Left hindlimb (tissue), 1 donor: ENCODE results near the gene RPS19.
"Not testable (repeated sequence)": the region's sequence is repeated elsewhere in the genome, so short reads cannot be mapped to it uniquely, and the experiment has no call there.

Source experiments
- DNase-seq: peaks from one replicate; pipeline ENCODE4 v3.0.0-alpha.2; 2018

The RPS19 gene

DNA sequence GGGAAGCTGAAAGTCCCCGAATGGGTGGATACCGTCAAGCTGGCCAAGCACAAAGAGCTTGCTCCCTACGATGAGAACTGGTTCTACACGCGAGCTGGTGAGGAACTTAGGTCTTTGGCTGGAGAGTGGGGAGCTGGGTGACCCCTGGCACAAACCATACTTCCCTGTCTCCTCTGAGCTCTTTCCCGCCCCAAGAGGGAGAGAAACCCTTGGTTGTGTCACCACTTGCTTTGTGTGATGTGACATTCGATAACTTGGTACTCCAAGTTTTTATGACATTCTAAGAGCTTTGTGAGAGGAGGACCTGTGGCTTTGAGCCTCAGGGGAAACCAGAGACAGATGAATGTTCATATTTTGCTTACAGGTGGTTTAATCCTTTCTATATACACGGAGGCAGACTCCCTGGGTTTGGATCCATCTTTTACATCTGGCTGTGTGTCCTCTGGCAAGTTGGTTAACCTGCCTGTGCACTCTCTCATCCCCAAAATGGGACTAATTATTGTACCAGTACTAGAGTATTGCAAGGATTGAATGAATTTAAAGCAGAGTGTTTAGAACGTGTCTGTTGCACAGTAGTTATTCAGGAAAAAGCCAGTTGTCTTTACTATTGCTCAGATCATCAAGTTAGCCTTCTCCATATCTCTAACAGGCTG is 1.2 kb downstream of the RPS19 start:
- no peak for DNase-seq

DNA sequence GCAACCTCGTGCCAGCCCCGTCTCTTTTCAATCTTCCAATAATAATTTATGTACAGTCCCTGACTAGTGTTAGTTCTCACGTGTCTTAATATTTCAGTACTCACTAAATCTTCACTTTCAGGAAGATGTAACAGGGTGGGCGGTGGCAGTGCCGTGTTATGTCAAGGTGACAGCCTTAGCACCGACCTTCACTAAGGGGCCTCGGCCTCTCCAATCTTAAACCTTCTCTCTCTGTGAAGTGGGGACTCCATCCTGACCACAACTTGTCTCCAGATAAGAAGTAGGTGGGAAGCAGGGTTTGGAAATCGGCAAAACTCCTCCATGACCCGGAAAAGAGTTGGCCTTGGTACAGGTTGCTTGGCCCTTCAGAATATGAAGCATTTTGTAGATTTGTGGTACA is 1.8 kb downstream of the RPS19 start:
- no peak for DNase-seq

DNA sequence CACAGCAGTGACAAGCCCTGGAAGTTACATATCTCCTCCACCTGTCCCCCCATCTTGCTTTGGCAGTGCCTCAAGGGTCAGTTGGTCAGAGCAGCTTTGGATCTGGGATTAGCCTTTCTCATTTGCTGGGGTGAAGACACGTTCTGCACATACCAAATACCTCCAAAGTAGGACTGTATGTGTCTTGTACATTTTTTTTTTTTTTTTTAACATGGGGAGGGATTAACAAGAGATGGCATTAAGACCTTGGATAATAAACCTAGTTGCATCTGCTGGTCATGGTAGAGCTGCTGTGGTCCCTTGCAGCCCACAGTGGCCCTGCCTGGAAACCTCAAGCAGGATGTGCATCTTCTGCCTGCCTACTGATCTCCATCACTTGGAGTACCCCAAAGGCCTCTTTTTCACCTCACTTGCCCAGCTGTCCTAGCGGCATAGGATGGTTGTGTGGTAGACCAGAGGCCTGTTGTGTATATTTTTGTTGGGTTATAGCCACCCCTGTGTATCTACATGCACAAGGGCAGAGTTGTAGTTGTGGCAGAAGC is 2.5 kb downstream of the RPS19 start:
- DNase-seq = no peak

DNA sequence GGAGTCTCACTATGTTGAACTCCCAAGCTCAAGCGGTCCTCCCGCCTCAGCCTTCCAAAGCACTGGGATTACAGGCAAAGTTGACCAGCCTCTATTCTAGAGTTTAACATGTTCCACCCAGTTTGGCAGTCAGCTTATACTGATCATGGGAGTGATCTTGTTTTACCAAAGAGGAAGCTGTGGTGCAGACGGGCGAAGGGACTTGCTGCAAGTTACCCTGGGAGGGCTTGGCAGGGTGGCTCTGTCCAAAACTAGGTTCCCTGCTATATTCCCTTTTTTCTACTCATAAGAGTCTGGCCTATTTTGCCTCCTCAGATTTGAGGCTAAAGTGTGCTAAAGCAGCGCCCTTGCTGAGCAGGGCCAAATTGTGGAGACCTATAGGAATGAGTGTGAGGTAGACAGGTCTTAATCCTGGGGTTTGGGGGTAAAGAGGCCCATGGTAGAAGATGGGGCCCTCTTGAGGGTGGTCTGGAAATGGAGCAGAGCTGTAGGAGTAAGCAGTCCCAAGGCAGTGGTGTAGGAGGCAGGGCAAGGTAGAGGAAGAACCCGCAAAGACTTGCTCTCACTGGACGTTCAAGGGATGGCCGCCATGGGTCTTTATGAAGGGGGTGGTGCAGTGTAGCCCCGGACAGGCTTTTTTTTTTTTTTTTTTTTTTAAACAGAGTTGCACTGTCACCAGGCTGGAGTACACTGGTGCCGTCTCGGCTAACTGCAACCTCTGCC is 3.3 kb downstream of the RPS19 start:
- DNase-seq = no peak

DNA sequence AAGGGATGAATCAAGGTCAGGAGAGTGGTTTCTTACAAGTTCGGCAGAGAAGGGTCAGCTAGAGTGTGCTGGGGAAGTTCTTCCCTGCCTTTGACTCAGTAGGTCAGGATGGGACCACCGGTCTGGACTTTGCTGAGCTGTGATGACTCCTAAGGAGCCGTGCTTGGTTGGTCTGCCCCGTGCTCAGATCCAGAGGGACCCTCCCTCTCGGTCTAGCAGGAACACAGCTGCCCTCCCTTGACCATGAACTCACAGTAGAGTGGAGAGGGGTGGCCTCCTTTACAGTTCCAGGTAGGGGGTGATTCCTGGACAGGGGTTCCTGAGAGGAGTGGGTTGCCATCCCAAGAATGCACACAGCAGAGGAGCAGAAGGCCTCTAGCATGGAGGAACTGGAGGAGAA is 4.3 kb downstream of the RPS19 start:
- DNase-seq = no peak

DNA sequence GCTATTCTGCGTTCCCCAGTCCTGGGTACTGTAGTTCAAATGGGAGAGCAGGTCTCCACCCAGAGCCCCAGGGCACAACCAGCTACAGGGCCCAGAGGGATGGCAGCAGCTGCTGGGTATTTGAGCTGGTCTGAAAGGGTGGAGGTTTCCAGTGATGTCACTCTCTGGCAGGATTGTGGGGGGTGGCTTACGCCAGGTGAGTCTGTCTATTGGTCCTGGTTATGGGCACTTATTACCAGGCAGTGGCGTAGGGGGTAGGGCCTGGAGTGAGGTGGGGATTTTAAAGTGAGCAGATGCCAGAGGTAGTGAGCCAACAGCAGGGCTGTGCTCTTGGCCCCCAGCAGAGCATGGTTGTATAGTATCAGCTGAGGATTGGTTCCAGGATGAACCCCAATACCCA is 6.2 kb downstream of the RPS19 start:
- DNase-seq = no peak

DNA sequence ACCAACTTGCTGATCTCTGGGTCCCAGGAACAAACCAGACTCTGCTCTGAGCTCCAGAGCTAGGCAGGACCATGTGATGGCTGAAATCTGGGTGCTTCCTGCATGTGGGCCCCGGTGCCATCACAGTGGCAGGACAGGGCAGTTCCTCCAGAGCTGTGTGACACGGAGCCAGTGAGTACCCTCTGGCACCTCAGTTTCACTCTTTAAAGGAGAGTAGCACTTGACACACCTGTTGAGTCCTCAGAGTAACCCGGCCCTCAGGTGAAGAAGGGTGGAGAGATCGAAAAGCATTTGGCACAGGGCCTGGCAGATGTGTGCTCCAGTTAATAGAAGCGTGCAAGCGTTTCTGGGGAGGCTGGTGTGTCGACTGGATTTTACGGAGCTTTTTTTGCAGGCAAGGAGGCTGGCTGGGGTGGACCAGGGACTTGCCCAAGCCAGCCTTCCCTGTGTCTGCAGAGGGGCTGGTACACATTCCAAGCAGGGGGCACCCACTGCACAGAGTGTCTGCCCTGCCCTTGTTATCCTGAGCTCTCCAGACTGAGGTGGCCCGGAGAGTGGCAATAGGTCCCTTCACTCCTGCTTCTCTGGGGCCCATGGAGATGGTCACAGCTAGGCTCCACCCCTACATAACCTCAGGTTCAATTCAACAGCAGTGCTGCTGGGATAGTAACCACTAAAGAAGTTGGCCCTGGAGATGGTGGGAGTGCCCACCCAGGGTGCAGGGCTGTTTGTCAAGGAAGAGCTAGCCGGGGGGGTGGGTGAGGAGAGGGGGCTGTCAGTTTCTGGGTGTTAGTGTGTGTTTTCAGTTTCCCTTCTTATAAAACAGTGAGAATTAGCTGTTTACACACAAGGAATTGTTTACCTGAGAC is 8.3 kb downstream of the RPS19 start:
- no peak for DNase-seq

DNA sequence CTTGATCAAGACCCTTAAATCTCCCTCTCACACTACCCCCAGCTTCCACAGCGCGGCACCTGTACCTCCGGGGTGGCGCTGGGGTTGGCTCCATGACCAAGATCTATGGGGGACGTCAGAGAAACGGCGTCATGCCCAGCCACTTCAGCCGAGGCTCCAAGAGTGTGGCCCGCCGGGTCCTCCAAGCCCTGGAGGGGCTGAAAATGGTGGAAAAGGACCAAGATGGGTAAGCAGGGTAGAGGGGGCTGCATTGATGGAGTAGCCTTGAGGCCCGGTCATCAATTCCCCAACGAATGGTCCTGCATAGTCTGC is 8.9 kb downstream of the RPS19 start:
- DNase-seq = no peak

DNA sequence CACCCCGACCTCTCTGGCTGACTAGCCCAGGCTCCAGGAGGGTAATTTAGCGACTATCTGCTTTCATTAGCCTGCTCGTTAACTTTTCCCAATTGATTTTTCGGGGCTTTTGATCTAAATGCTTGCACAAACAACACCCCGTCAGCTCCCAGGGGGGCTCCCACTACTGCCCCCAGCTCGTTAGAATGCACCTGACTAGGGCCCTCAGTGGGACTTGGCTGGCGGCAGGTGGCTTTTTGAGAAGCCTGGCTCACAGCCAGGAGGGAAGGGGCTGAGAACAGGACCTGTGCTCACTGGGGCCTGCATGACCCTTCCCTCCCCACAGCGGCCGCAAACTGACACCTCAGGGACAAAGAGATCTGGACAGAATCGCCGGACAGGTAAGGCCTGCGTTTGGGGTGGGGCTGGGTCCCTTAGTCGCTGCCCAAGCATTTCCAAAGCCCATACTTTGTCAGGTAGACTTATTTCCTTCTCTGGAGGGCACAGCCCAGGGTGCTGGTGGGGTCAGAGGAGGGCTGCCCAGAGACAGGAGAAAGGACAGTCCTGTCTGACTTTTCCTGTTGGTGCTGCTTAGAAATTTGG is 9.4 kb downstream of the RPS19 start:
- no peak for DNase-seq

DNA sequence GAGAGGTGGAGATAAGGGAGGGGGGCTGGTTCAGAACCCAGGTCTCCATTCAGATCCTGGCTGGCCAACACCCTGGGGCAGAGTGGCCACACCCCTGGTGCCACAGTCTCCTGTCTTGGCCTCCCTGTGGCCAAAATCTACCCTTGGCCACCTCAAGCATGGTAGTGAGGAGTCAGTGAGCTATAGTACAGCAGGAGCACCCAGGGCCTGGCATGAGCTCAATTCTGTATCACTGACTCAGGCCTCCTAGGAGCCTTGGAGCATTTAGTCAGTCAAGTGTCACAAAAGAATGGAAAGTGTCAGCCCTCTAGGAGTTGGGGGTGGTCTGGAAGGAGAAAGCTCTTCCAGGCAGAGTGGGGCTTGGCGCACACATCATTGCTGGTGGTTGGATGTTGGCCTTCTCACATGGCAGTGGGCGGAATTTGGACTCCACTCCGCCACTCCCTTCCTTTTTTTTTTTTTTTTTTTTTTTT is 10.4 kb downstream of the RPS19 start:
- no peak for DNase-seq

DNA sequence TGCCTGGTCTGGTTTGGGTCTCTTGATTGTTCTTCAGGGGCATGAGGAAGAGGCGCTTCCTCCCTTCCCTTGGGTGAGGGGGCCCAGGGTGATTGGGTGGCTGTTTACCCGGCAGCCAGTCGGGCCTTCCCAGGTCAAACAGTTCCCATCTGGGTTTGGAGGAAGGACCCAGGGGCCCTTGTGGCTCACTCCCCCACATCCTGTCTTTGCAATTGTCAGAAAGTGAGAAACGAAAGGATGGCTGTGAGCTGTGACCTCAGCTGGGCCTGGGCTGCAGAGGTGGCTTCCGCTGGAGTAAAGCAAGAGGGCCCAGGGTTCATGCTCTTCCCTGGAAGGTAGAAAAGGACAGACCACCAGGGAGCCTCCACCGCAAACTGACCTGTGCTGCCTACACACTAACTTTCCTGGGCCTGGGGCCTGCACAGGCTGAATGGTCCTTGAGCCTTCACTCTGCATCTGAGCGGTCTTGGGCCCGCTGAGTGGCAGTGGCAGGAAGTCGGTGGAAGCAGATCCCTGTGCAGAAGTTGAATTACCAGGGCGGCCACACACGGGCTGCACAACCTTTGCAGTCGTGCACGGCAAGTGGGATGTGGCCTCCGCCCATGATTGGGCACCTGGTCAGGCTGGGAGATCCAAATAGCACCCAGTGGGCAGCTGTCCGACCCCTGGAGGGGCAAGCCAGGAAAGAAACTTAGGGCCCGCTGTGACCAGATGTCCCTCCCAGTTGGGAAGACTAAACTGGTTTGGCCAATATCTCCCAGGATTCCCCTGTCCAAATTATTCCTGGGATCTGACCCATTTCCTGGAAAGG is 11.7 kb downstream of the RPS19 start:
- no peak for DNase-seq

DNA sequence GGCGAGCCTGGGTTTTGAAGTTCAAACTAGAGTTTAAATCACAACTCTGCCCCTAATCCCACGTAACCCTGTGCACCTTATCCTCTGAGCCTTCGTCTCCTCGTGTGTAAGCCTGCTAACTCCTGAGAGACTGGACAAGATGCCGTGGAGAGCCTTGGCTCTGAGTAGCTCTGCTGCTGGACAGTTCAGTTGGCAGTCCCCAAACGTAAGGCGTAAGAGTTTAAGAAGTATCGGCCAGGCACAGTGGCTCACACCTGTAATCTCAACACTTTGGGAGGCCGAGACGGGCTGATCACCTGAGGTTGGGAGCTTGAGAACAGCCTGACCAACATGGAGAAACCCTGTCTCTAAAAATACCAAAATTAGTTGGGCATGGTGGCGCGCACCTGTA is 12.3 kb downstream of the RPS19 start:
- DNase-seq = no peak

DNA sequence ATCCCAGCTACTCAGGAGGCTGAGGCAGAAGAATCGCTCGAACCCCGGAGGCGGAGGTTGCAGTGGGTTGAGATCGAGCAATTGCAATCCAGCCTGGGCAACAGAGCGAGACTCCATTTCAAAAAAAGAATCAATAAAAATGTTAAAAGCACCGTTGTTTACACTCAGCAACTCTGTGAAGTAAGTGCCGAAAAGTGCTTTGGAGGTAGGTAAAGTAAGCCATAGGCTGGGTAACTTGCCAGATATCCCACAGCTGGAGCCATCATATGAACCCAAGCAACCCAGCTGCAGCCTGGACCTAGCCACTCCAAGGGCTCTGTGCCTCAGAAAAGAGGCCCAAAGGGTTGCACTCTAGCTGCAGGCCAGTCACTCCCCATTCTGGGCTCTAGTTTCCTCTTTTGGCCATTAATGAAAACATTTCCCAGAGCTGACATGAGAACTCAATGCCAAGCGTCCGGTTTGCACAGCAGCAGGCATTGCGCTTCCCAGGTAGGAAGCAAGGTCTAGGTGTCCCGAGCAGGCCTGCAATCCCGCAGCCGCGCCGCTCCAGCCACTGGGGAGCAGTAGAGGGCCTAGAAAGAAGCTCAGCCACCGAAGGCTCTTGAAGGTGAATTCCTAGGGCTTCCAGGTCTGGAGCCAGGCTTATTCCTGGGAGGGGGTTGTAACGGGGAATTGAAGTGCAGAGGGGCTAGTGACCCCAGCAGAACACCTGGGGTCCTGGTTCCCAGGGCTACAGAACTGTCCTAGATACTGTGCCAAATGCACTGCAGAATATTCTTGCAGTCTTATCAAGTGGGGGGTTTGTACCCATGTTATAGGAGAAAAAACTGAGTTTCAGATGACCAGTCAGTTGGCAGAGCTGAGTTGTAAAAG is 13.0 kb downstream of the RPS19 start:
- no peak for DNase-seq

DNA sequence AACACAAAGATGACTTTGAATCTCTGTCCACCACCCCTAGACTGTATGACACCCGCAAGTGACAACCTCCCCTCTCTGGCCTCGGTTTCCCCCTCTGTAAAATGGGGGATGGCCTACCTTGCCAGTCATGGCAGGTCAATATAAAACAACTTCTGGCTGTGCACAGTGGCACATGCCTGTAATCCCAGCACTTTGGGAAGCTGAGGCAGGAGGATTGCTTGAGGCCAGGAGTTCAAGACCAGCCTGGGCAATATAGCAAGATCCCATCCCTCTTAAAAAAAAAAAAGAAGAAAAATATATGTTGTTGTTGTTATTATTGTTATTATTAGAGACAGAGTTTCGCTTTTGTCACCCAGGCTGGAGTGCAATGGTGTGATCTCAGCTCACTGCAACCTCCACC is 15.9 kb downstream of the RPS19 start:
- DNase-seq = not testable (repeated sequence)

DNA sequence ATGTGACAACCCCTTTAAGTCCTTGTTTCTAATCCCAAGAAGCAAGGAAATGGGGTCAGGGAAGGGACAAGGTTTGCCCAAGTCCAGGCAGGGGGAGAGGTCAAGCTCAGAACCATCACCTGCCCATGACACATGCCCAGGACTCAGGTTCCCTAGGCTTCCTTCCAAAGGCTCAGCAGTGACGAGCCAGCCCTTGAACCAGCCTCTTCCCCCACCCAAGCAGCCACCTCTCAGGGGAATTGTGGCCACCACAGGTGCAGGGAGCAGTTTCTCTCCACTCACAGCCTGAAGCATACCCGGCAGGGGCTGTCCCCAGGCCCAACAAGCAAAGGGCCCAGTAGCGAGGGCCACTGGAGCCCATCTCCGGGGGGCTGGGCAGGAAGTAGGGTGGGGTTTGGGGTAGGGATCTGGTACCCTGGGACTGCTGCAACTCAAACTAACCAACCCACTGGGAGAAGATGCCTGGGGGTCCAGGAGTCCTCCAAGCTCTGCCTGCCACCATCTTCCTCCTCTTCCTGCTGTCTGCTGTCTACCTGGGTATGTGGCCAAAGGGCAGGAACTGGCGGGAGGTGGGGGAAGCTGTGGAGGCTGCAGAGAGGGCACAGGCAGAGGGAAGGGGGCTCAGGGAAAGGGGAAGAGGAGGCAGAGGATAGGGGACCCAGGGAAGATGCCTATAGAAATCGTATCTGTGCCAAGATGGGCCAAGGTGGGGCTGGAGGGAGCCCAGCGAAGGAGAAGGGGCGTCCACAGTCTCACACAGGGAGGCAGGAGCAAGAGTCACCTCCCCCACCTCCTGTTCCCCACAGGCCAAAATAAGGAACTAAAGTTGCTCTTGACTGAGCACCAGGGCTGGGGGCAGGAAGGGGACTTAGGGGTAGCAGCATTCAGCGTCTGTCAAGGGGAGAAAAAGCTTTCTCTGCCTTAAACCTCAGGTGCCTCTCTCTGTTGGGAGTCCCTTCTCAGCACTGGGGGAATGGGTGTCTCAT is 17.1 kb downstream of the RPS19 start, which contains the start of gene CD79A:
Gene CD79A (plus strand): TSS at position 433 of the 986 bp plus-strand sequence. CDS start 26 bp downstream, at position 459.
- no peak for DNase-seq

DNA sequence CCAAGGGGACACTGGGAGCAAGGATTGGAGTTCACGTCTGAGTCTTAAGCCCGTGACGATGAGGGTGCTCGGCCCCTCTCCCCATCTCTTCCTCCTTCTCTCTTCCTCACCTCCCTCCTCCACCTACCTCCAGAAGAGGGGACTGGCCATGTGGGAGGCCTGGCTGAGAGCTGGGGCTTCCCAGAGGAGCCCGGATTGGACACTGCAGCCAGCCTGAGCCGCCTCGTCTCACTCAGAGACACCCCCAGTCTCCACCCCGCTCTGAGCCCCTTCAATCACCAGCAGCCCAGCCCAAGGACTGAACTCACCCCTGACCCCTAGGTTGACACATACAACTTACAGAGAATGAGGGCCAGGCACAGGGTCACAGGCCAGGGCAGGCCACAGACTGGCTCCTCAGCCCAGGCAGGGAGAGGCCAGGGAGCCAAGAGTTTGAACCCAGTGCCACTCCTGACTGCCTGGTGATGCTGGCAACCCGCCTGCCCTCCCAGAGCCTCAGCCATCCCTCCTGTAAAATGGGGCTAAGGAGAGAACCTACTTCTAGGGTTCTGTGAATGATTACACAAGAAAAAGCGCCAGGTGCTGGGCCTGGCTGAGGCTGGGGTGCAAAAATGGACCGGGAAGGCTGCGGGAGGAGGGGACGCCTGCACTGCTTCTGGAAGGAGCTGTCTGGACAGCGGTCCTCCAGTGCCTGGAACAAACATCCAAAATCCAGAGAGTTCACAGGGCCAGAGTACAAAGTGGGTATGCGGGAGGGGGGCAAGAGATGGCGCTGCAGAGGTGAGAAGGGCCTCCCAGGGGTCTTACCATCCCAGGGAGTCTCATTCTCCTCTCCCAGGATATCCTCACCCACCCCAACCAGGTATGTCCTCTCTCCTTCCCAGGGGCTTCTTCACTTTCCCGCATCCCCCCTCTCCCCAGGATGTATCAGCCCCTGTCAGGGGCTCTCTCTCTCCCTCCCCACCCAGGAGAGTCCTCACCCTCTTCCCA is 18.2 kb downstream of the RPS19 start:
- no peak for DNase-seq

DNA sequence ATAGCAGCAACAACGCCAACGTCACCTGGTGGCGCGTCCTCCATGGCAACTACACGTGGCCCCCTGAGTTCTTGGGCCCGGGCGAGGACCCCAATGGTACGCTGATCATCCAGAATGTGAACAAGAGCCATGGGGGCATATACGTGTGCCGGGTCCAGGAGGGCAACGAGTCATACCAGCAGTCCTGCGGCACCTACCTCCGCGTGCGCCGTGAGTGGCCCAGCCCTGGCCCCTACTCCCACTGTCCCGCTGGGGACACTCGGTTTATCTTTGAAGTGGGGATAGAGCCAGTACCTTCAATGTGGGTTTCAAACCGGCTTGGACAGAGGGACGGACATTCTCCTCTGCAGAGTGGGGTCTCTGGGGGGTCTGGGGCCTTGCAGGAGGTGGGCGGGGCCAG is 19.0 kb downstream of the RPS19 start:
- DNase-seq = no peak

DNA sequence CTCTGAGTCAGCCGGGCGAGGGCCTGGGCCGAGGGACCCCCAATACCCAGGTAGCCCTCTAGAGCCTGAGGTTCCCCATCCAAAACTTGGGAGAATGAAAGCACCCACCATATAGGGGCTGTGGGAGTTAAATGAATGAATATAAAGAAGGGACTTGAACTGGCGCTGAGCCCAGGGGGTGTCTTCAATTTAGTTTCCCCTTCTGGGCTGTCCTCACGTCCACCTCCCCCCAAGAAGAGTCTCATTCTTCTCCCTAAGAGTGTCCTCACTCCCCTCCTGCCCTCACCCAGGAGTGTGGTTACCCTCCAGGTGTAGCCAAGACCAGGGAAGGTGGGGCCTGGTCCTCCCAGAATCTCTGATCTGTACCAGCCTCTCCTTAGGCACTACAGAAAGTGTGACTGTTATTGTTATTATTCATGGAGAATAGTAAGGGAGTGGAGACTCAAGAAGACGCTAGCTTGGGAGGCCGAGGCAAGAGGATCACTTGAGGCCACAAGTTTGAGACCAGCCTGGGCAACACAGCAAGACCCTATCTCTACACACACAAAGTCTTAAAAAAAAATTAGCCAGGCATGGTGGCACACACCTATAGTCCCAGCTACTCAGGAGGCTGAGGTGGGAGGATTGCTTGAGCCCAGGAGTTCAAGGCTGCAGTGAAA is 19.7 kb downstream of the RPS19 start:
- no peak for DNase-seq
